ENCODE data around the gene PKDCC.

DNA sequence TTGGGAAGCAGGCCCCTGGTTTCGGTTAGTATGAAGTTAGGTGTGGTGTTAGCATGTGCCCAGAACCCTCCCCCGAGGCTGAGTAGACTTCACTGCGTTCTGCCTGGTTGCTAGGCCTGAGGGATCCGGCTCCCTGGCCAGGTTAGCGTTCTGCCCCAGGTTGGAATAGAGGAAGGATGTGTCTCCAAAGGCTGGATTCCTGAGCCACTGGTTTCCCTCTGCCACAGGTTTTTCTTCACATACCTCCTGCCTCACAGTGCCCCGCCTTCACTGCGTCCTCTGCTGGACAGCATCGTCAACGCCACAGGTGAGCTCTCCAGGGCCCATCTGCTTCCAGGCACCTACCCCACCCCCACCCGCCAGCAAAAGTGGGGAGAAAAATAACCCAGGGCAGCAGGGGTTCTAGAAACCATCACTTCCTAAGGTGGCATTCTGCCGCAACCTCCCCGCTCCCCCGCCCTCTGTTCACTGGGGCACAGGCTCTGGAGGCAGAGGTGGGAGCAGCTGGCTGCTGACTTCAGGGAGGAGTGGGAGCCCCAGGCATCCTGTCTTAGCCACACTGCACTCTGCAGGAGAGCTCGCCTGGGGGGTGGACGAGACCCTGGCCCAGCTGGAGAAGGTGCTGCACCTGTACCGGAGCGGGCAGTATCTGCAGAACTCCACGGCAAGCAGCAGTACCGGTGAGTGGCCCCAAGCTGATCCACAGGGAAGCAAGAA is 7.1 kb downstream of the PKDCC start:
- TF ChIP-seq, protein P1, sequence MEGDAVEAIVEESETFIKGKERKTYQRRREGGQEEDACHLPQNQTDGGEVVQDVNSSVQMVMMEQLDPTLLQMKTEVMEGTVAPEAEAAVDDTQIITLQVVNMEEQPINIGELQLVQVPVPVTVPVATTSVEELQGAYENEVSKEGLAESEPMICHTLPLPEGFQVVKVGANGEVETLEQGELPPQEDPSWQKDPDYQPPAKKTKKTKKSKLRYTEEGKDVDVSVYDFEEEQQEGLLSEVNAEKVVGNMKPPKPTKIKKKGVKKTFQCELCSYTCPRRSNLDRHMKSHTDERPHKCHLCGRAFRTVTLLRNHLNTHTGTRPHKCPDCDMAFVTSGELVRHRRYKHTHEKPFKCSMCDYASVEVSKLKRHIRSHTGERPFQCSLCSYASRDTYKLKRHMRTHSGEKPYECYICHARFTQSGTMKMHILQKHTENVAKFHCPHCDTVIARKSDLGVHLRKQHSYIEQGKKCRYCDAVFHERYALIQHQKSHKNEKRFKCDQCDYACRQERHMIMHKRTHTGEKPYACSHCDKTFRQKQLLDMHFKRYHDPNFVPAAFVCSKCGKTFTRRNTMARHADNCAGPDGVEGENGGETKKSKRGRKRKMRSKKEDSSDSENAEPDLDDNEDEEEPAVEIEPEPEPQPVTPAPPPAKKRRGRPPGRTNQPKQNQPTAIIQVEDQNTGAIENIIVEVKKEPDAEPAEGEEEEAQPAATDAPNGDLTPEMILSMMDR (IDR thresholded peaks at IDR 0.05), result no peak
- TF ChIP-seq POLR2A (IDR thresholded peaks at IDR 0.05), result no peak

All from ovary (tissue), 3 donors.